B cell (primary cell): ENCODE data around the gene NBEA. TPM values are rescaled to one million over a fixed set of nuclear protein-coding genes. Genes with fewer than 3 reads are reported as not detected.

Experiments
- ATAC-seq: fragments of 200-7000 bp; cut with Tn5 transposase; one replicate; pipeline ENCODE4 v1.10.0; 2021; ENCODE audit warnings: low read depth, mild to moderate bottlenecking, moderate number of reproducible peaks, moderate library complexity
- CTCF ChIA-PET: fragments of 350-600 bp; sonication (Branson Sonifier 250); formaldehyde crosslinking; loops from one replicate; lab custom pipeline; 2021; ENCODE audit warnings: antibody characterized with exemption, inconsistent platforms; lab: Charles Lee
- POLR2A ChIA-PET: fragments of 350-600 bp; sonication (Branson Sonifier 250); formaldehyde crosslinking; loops from one replicate; lab custom pipeline; 2021; ENCODE audit warnings: antibody characterized with exemption; lab: Charles Lee
- DNase-seq: peaks from one replicate; pipeline ENCODE4 v3.0.0; 2013
- H2AFZ ChIP-seq: 2 replicates; pipeline ENCODE4 v1.6.1; 2012; ENCODE audit warnings: mild to moderate bottlenecking, low read depth, low read length; ENCODE audit not compliant: insufficient read depth, poor library complexity, severe bottlenecking
- H3K27ac ChIP-seq, 2 donors: 1 replicate in 1 of 2; 2 replicates in 1 of 2; pipeline ENCODE4 v1.5.1; 2012 to 2013; ENCODE audit warnings: low read length in 2 of 2, mild to moderate bottlenecking in 2 of 2, moderate library complexity in 1 of 2
- H3K27me3 ChIP-seq, 4 experiments: fragments of 200-600 bp in 1 of 4; sonication (generic) in 1 of 4; replicated peaks in 1 of 4; 1 replicate in 2 of 4; 2 replicates in 2 of 4; pipeline versions ENCODE4 v1.6.1 to v1.7.0; 2013 to 2016; ENCODE audit warnings: low read length in 3 of 4, mild to moderate bottlenecking in 2 of 4, mixed read lengths in 1 of 4, moderate library complexity in 1 of 4; ENCODE audit not compliant: insufficient read depth in 4 of 4, control insufficient read depth in 3 of 4; ENCODE audit errors: control extremely low read depth in 1 of 4
- H3K36me3 ChIP-seq, 2 experiments: replicated peaks in 1 of 2; 1 replicate in 1 of 2; 2 replicates in 1 of 2; pipeline versions ENCODE4 v1.6.1 to v1.7.1; 2013; ENCODE audit warnings: low read length in 1 of 2; ENCODE audit not compliant: insufficient read depth in 2 of 2, control insufficient read depth in 1 of 2; ENCODE audit errors: control extremely low read depth in 1 of 2, extremely low read depth in 1 of 2
- H3K4me1 ChIP-seq, 2 donors: fragments of 200-600 bp in 1 of 2; sonication (generic) in 1 of 2; 1 replicate in 1 of 2; 2 replicates in 1 of 2; pipeline versions ENCODE4 v1.5.1 to v1.6.1; 2013 to 2017; ENCODE audit warnings: low read length in 2 of 2; ENCODE audit not compliant: control insufficient read depth in 2 of 2, insufficient read depth in 2 of 2
- H3K4me2 ChIP-seq: replicated peaks from 2 replicates; pipeline ENCODE3; 2012; ENCODE audit warnings: mild to moderate bottlenecking, low read depth, low read length; ENCODE audit not compliant: poor library complexity, severe bottlenecking
- H3K4me3 ChIP-seq, 5 experiments: fragments of 200-600 bp in 1 of 5; sonication (generic) in 1 of 5; 1 replicate in 3 of 5; 2 replicates in 2 of 5; pipeline versions ENCODE4 v1.5.1 to v1.7.0; 2011 to 2016; ENCODE audit warnings: low read length in 4 of 5, mild to moderate bottlenecking in 4 of 5, low read depth in 2 of 5, control low read depth in 1 of 5, moderate library complexity in 1 of 5; ENCODE audit not compliant: insufficient read depth in 1 of 5; ENCODE audit errors: control extremely low read depth in 1 of 5, extremely low read depth in 1 of 5
- H3K79me2 ChIP-seq: fragments of 200-600 bp; sonication (generic); one replicate; pipeline ENCODE4 v1.6.0; 2016; ENCODE audit warnings: low read length; ENCODE audit not compliant: control insufficient read depth, insufficient read depth
- H3K9ac ChIP-seq: fragments of 200-600 bp; sonication (generic); 2 replicates; pipeline ENCODE4 v1.6.1; 2017; ENCODE audit warnings: mild to moderate bottlenecking, low read length, moderate library complexity
- H3K9me3 ChIP-seq, 3 donors: one replicate each; pipeline versions ENCODE4 v1.6.1 to v1.7.1; 2013; ENCODE audit warnings: low read length in 2 of 3; ENCODE audit not compliant: control insufficient read depth in 2 of 3, insufficient read depth in 1 of 3; ENCODE audit errors: control extremely low read depth in 1 of 3
- H4K20me1 ChIP-seq: 2 replicates; pipeline ENCODE4 v1.6.0; 2012; ENCODE audit warnings: mild to moderate bottlenecking, low read length; ENCODE audit not compliant: insufficient read depth, control insufficient read depth, poor library complexity, severe bottlenecking
- H3K27ac Mint-ChIP-seq: one replicate; pipeline ENCODE4 v1.8.0; 2021; ENCODE audit warnings: mixed read lengths
- H3K27me3 Mint-ChIP-seq: one replicate; pipeline ENCODE4 v1.8.0; 2021; ENCODE audit warnings: mixed read lengths
- H3K4me1 Mint-ChIP-seq: one replicate; pipeline ENCODE4 v1.8.0; 2021; ENCODE audit warnings: mixed read lengths
- H3K4me3 Mint-ChIP-seq: one replicate; pipeline ENCODE4 v1.8.0; 2021; ENCODE audit warnings: mixed read lengths
- H3K9me3 Mint-ChIP-seq: one replicate; pipeline ENCODE4 v1.8.0; 2022; ENCODE audit warnings: mixed read lengths; ENCODE audit not compliant: insufficient read depth
- EZH2 ChIP-seq: IDR thresholded peaks from 2 replicates; pipeline ENCODE4 v1.6.1; 2012; ENCODE audit warnings: borderline replicate concordance, low read depth, mild to moderate bottlenecking, moderate library complexity, low read length; ENCODE audit not compliant: insufficient read depth, poor library complexity, severe bottlenecking
- WGBS: methylation state at CpG from one replicate; pipeline ENCODE4 v1.1.5; 2013; ENCODE audit warnings: missing lambda C conversion rate; ENCODE audit not compliant: insufficient coverage; 5-methylcytosine and 5-hydroxymethylcytosine counted together
- intact Hi-C: fragments of 100-400 bp; cut with micrococcal nuclease; formaldehyde crosslinking; loops from one replicate; pipeline ENCODE4 v1.10.0; 2022
- polyA plus RNA-seq: library from polyadenylated mRNA; depleted of rRNA; stranded (reverse); fragments of >200 nt; gene quantifications from 2 replicates; pipeline ENCODE4 v1.2.3, GENCODE V29; 2012
- total RNA-seq, 2 donors: library from RNA; stranded (reverse); fragments of 120-200 nt in 1 of 2; gene quantifications; 1 replicate in 1 of 2; 2 replicates in 1 of 2; pipeline versions ENCODE4 v1.2.3 to v1.2.4, GENCODE V29; 2013 to 2022
- TF ChIP-seq, protein P1 (sequence below): fragments of 200-600 bp; IDR thresholded peaks from one replicate; pipeline ENCODE4 v1.8.0; 2022; ENCODE audit warnings: antibody characterized with exemption, mild to moderate bottlenecking

NBEA gene
- total and polyA plus RNA-seq, 2 donors (not counting 1 experiment from before 2014, with no cell fraction given): 1.5 to 10.7 TPM

DNA sequence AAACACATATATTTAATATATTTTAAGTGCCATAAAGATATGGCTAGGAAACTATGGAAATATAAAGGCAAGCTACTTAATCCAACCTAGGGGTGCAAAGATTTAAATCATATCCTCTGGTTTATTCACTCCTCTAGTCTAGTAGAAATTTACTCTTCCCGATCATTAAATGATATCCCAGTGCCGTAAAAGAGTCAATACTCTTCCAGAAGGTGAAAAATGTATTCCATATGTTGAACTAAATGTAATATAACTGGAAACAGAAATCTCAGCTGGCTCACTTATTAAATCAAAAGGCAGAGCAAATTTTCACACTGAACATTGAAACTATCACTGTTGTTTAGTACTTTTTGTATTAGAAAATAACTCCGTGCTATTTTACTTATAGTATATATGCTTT lies 523.3 kb downstream of the NBEA start:
- Histone ChIP-seq H3K4me3 (no peak overlapping the region), H3K79me2 (no peaks in the 10 kb centered on the region), H4K20me1 (no peaks in the 10 kb centered on the region), H2AFZ (no peak overlapping the region), H3K9ac (no peak overlapping the region), H3K27me3 (peaks cover 0 to 16% (median 9%) of the 10 kb centered on the region in 4 experiments), H3K36me3 (no peaks in the 10 kb centered on the region), H3K4me1 (peaks cover under 1 to 12% of the 10 kb centered on the region in 2 donors), H3K4me2 (no peak overlapping the region), H3K9me3 (peaks cover 0 to 1% (median 1%) of the 10 kb centered on the region in 3 donors), H3K27ac (no peak overlapping the region)
- ATAC-seq (no peak), DNase-seq (no peak)
- peaks cover 20% of the 10 kb centered on the region for H3K27me3 Mint-ChIP-seq
- ChIA-PET CTCF (no interaction called here), POLR2A (no interaction called here)
- H3K4me1 Mint-ChIP-seq: peaks cover under 1% of the 10 kb centered on the region
- H3K27ac Mint-ChIP-seq: no peak overlapping the region
- WGBS: no CpG with 5 or more reads among the region's 3 CpGs
- no peaks in the 10 kb centered on the region for H3K9me3 Mint-ChIP-seq
- intact Hi-C loops: no loop called here
- TF ChIP-seq EZH2: no peak
- TF ChIP-seq, protein P1, sequence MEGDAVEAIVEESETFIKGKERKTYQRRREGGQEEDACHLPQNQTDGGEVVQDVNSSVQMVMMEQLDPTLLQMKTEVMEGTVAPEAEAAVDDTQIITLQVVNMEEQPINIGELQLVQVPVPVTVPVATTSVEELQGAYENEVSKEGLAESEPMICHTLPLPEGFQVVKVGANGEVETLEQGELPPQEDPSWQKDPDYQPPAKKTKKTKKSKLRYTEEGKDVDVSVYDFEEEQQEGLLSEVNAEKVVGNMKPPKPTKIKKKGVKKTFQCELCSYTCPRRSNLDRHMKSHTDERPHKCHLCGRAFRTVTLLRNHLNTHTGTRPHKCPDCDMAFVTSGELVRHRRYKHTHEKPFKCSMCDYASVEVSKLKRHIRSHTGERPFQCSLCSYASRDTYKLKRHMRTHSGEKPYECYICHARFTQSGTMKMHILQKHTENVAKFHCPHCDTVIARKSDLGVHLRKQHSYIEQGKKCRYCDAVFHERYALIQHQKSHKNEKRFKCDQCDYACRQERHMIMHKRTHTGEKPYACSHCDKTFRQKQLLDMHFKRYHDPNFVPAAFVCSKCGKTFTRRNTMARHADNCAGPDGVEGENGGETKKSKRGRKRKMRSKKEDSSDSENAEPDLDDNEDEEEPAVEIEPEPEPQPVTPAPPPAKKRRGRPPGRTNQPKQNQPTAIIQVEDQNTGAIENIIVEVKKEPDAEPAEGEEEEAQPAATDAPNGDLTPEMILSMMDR: no peak
- no peak overlapping the region for H3K4me3 Mint-ChIP-seq

DNA sequence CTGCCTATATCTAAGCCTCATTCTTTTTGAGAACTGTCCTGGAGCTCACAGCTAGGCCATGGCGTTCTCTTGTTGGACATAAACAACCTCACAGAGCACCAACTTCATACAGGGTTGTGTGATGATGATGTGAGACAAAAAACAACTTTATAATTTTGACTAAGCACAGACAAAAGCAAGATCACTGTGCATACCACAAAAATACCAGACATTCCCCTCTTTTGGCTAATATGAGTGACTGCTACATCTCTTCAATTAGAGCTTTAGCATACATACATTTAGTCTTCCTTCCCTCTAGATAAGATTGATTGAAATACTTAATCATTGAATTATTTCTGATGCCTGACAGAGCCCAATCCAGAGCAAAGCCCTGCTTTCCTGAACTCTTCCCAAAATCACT lies 526.1 kb downstream of the NBEA start:
- H3K79me2 ChIP-seq: no peaks in the 10 kb centered on the region
- no peaks in the 10 kb centered on the region for H4K20me1 ChIP-seq
- H3K27ac ChIP-seq: no peak overlapping the region
- H2AFZ ChIP-seq: no peak overlapping the region
- peaks cover 1 to 21% (median 10%) of the 10 kb centered on the region in 3 donors for H3K9me3 ChIP-seq
- CTCF ChIA-PET: no interaction called here
- no peaks in the 10 kb centered on the region for H3K36me3 ChIP-seq
- ATAC-seq (no peak), DNase-seq (no peak)
- TF ChIP-seq, protein P1: no peak
- TF ChIP-seq EZH2: no peak
- Mint-ChIP-seq H3K9me3 (no peaks in the 10 kb centered on the region), H3K27me3 (peaks cover 43% of the 10 kb centered on the region), H3K4me1 (peaks cover 2% of the 10 kb centered on the region), H3K4me3 (no peak overlapping the region), H3K27ac (no peak overlapping the region)
- H3K27me3 ChIP-seq: peaks cover 0 to 39% (median 34%) of the 10 kb centered on the region in 4 experiments
- H3K4me1 ChIP-seq: peaks cover 6 to 23% of the 10 kb centered on the region in 2 donors
- no CpG with 5 or more reads among the region's 1 CpG for WGBS
- no peak overlapping the region for H3K4me3 ChIP-seq
- POLR2A ChIA-PET: no interaction called here
- no peak overlapping the region for H3K4me2 ChIP-seq
- H3K9ac ChIP-seq: no peak overlapping the region
- intact Hi-C loops: no loop called here
